ENCODE measurements around the gene SLC18B1. TPM values are rescaled to one million over a fixed set of nuclear protein-coding genes. Genes with fewer than 3 reads are reported as not detected.

Gene SLC18B1
- total RNA-seq, 1 experiment from 2014 or later, result 24.1 TPM

GRCh38 chr6:132814716-132815570 lies 16.5 kb upstream of the SLC18B1 start (continued):
- TF ChIP-seq EMX1 (CRISPR knock-in tag; IDR thresholded peaks at IDR 0.05) (0 out of 2 replicates have a peak, but pooled peaks have one; percentile 33), PREB (CRISPR knock-in tag; IDR thresholded peaks at IDR 0.05; ENCODE audit: borderline replicate concordance) (peak; percentile 2; the same call in 1 of the 2 replicates), RORB (CRISPR knock-in tag; IDR thresholded peaks at IDR 0.05) (no peak), ZNF416 (CRISPR knock-in tag; IDR thresholded peaks at IDR 0.05) (no peak), AR (CRISPR knock-in tag; IDR thresholded peaks at IDR 0.05) (peak; percentile 54; the same call in 1 of the 2 replicates), ZNF423 (CRISPR knock-in tag; IDR thresholded peaks at IDR 0.05) (no peak), SOX15 (CRISPR knock-in tag; IDR thresholded peaks at IDR 0.05) (no peak), CBFB (CRISPR knock-in tag; IDR thresholded peaks at IDR 0.05; ENCODE audit: low read depth) (no peak), CTCF (IDR thresholded peaks at IDR 0.05) (no peak), PRDM15 (CRISPR knock-in tag; IDR thresholded peaks at IDR 0.05) (no peak), FOXJ3 (CRISPR knock-in tag; IDR thresholded peaks at IDR 0.05; ENCODE audit: borderline replicate concordance) (no peak), GABPB1 (CRISPR knock-in tag; IDR thresholded peaks at IDR 0.05) (no peak), HMGXB4 (CRISPR knock-in tag; IDR thresholded peaks at IDR 0.05) (no peak), OVOL2 (CRISPR knock-in tag; IDR thresholded peaks at IDR 0.05; ENCODE audit: borderline replicate concordance) (no peak), ZNF219 (CRISPR knock-in tag; IDR thresholded peaks at IDR 0.05; ENCODE audit: borderline replicate concordance) (no peak; the same call in 1 of the 2 replicates), NR1H2 (CRISPR knock-in tag; IDR thresholded peaks at IDR 0.05) (0 out of 2 replicates have a peak, but pooled peaks have one; percentile 6), ZNF281 (CRISPR knock-in tag; IDR thresholded peaks at IDR 0.05) (no peak), STAT6 (CRISPR knock-in tag; conservative IDR thresholded peaks at IDR 0.05; ENCODE audit: low read depth) (no peak), MXD4 (CRISPR knock-in tag; IDR thresholded peaks at IDR 0.05; ENCODE audit: borderline replicate concordance) (no peak), ZNF138 (CRISPR knock-in tag; conservative IDR thresholded peaks at IDR 0.05) (no peak), GTF2I (CRISPR knock-in tag; conservative IDR thresholded peaks at IDR 0.05) (no peak)
